ENCODE results near the gene SF3A1. TPM values are rescaled to one million over a fixed set of nuclear protein-coding genes. Genes with fewer than 3 reads are reported as not detected.

Gene SF3A1
- total RNA-seq, 2 donors from 2014 or later = 30.6 to 77.1 TPM

DNA sequence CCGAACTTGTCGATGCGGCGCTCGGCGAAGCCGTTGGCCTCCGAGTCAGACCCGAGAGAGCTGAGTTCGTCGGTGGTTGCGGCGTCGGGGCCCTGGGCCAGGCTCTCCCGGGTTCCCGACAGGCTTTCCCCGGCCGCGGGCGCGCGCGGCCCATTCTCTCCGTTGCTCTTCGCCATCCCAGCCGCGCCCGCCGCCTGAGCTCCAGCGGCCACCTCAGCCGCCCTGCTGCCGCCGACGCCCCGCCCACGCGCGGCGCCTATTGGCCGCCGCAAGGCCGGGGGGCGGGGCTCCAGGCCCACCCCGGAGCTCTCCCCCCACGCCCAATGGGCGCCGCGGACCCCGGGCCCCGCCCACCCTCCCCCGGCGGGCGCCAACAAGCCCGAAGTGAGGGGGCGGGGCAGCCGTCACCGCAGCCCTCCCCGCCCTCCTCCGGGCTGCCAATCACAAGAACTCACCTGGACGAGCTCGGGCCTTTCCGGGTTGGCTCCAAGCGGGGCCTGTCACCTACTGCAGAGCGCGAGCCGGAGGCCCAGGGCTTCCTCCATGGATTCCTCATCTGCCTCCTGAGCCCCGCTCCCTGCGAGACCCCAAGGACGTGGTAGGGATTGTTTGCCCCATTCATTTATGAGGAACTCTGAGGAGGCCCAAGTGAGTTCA, 29.9 kb downstream of the SF3A1 start, which contains the start of gene TBC1D10A:
TSS of gene TBC1D10A (minus strand) at position 236 of the 657 bp plus-strand sequence. CDS start at position 176, 60 bp downstream.
- DNase-seq (peak; percentile 97 to 98 (median 98)), ATAC-seq (peak; percentile 94)
- TF ChIP-seq, protein P1, sequence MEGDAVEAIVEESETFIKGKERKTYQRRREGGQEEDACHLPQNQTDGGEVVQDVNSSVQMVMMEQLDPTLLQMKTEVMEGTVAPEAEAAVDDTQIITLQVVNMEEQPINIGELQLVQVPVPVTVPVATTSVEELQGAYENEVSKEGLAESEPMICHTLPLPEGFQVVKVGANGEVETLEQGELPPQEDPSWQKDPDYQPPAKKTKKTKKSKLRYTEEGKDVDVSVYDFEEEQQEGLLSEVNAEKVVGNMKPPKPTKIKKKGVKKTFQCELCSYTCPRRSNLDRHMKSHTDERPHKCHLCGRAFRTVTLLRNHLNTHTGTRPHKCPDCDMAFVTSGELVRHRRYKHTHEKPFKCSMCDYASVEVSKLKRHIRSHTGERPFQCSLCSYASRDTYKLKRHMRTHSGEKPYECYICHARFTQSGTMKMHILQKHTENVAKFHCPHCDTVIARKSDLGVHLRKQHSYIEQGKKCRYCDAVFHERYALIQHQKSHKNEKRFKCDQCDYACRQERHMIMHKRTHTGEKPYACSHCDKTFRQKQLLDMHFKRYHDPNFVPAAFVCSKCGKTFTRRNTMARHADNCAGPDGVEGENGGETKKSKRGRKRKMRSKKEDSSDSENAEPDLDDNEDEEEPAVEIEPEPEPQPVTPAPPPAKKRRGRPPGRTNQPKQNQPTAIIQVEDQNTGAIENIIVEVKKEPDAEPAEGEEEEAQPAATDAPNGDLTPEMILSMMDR (IDR thresholded peaks at IDR 0.05) = peak in 1 of 7 experiments; percentile 21
- peak; percentile 84 to 88 (median 87) for TF ChIP-seq POLR2A (IDR thresholded peaks at IDR 0.05)
- Histone ChIP-seq H3K9me3 (no peaks in the 10 kb centered on the region), H3K27me3 (no peaks in the 10 kb centered on the region), H3K36me3 (replicated peaks in 1 of 2; ENCODE audit: insufficient read depth in 1 of 2, low read depth in 2 of 2) (no peaks in the 10 kb centered on the region), H3K4me3 (peak within 1 kb of the TSS; percentile 76 to 86), H3K27ac (peak within 1 kb of the TSS; percentile 78 to 94 (median 86)), H3K4me1 (peaks cover 42% of the 10 kb centered on the region)
- intact Hi-C loops (cut with DNase I) = no loop called here
- WGBS, 2 donors = 0 to 1% methylated on average over 3 to 64 of the region's 69 CpGs

DNA sequence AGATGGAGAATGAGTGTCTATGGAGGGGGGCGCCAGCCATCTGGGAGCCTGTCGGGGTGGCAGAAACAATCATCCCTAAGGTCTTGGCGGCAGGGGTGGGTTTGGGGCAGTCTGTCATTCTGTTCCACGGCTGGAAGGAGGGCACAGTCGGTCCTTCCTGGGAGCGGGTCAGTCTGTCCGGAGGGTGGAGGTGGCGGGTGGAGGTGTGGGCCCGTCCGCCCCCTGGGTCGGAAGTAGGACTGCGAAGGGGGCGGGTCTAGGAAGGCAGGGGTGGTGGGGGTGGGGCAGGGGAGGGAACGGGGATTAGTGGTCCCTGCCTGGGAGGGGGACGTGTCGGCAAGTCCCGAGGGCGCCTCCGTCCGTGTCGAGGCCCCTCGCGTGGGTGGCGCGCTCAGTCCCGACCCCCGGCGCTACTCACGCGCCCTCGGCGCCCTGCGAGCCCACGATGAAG, 30.4 kb downstream of the SF3A1 start:
- no peaks in the 10 kb centered on the region for H3K36me3 ChIP-seq (replicated peaks in 1 of 2; ENCODE audit: insufficient read depth in 1 of 2, low read depth in 2 of 2)
- no peaks in the 10 kb centered on the region for H3K9me3 ChIP-seq
- H3K27me3 ChIP-seq = no peaks in the 10 kb centered on the region
- H3K4me3 ChIP-seq = peak overlapping the region; percentile 76 to 86
- TF ChIP-seq, protein P1 (IDR thresholded peaks at IDR 0.05) = no peak
- TF ChIP-seq POLR2A (IDR thresholded peaks at IDR 0.05) = no peak
- peak overlapping the region; percentile 67 to 92 (median 83) for H3K27ac ChIP-seq
- H3K4me1 ChIP-seq = peaks cover 46% of the 10 kb centered on the region
- intact Hi-C loops (cut with DNase I) = no loop called here
- ATAC-seq (peak; percentile 18), DNase-seq (peak; percentile 41 to 55 (median 46))
- WGBS, 2 donors = 0 to 2% methylated on average over 8 to 33 of the region's 34 CpGs

DNA sequence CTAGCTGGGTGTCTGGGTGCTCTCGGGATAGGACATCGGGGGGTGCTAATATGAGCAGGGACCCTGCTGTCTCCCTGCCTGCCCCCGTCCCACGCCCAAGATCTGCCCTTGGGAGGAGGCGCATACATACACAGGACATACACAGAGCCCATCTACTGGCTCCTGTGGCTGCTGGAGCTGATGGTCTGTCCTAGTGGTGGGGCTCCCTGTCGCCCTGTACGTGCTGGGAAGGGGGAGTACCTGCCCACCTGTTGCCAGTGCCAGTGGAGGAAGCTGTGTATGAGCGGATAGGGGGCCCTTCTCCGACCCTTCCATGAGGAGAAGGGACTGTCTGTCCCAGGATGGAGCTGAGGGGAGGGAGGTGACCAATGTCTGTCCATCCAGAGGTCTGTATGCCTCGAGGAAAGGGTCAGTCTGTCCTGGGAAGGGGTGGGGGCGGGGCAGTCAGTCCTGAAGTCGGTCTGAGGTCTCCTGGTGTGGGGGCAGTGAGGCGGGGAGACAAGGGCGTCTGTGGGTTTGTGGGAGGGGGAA, 30.9 kb downstream of the SF3A1 start:
- intact Hi-C loops (cut with DNase I) = no loop called here
- H3K27ac ChIP-seq = peak overlapping the region; percentile 16 to 92 (median 83)

DNA sequence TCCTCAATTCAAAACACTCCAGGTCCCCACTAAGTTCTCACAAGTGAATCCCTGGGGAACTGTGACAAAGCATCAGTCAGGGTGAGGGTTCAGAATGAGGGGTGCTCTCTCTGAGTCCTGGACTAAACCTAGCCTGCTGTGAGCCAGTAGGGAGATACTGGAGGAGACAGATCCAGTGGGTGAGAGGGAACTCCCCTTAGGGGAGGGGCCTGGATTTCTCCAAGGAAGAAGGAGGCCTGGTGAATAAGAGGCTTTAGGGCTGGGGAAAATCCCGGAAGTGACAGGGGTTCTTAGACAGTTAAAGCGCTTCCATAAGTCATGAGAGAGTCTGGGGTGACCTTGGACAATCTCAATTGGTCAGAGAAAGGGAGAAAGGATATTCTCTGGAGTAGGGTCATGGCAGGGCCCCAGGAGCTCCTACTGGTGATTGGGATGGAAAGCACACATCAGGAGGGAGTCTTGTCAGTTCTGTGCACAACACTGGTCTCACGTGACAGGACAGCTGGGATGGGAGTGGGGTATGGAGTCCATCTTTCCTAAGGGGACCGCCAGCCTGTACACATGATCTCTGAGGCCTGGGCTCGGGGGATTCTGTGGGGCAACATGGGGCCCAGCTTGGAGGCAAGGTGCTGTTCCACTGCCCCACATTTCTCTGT, 31.5 kb downstream of the SF3A1 start:
- Histone ChIP-seq H3K4me1 (peaks cover 56% of the 10 kb centered on the region), H3K36me3 (replicated peaks in 1 of 2; ENCODE audit: insufficient read depth in 1 of 2, low read depth in 2 of 2) (no peaks in the 10 kb centered on the region), H3K4me3 (no peak overlapping the region), H3K27ac (peak overlapping the region; percentile 16 to 92 (median 83)), H3K27me3 (no peaks in the 10 kb centered on the region), H3K9me3 (no peaks in the 10 kb centered on the region)
- DNase-seq = peak in 3 of 4 donors; percentile 47 to 54 (median 48)
- no peak for ATAC-seq
- no peak for TF ChIP-seq POLR2A (IDR thresholded peaks at IDR 0.05)
- TF ChIP-seq, protein P1 (IDR thresholded peaks at IDR 0.05) = no peak
- 40 to 57% methylated on average over 3 to 5 of the region's 5 CpGs for WGBS, 2 donors
- intact Hi-C loops (cut with DNase I) = no loop called here

More for the DNA sequence above, 30.9 kb downstream of the SF3A1 start:
- no peaks in the 10 kb centered on the region for H3K27me3 ChIP-seq
- H3K9me3 ChIP-seq = no peaks in the 10 kb centered on the region
- H3K4me3 ChIP-seq = peak overlapping the region; percentile 76 to 86
- WGBS, 2 donors = 27 to 35% methylated on average over 3 to 14 of the region's 14 CpGs
- peak in 1 of 4 donors; percentile 13 for DNase-seq
- H3K4me1 ChIP-seq = peaks cover 51% of the 10 kb centered on the region
- no peak for ATAC-seq
- TF ChIP-seq POLR2A (IDR thresholded peaks at IDR 0.05) = no peak
- TF ChIP-seq, protein P1 (IDR thresholded peaks at IDR 0.05) = no peak
- no peaks in the 10 kb centered on the region for H3K36me3 ChIP-seq (replicated peaks in 1 of 2; ENCODE audit: insufficient read depth in 1 of 2, low read depth in 2 of 2)

Measured in body of pancreas (tissue), 4 donors.